ES-I3 (cell line): ENCODE results near the gene TBC1D9.

ENCODE experiments used
- H3K36me3 ChIP-seq: 2 replicates; pipeline ENCODE4 v1.6.1; 2013; ENCODE audit warnings: mild to moderate bottlenecking, low read length, control low read depth, moderate library complexity; ENCODE audit not compliant: insufficient read depth
- H3K4me1 ChIP-seq: 2 replicates; pipeline ENCODE4 v1.6.1; 2013; ENCODE audit warnings: mild to moderate bottlenecking, control low read depth, low read length; ENCODE audit not compliant: insufficient read depth
- H3K9ac ChIP-seq: 2 replicates; pipeline ENCODE4 v1.6.1; 2013; ENCODE audit warnings: low read depth, mild to moderate bottlenecking, low read length, moderate library complexity
- H3K9me3 ChIP-seq: 2 replicates; pipeline ENCODE4 v1.6.1; 2013; ENCODE audit warnings: mild to moderate bottlenecking, low read length, moderate library complexity; ENCODE audit not compliant: control insufficient read depth, insufficient read depth

The TBC1D9 gene

DNA sequence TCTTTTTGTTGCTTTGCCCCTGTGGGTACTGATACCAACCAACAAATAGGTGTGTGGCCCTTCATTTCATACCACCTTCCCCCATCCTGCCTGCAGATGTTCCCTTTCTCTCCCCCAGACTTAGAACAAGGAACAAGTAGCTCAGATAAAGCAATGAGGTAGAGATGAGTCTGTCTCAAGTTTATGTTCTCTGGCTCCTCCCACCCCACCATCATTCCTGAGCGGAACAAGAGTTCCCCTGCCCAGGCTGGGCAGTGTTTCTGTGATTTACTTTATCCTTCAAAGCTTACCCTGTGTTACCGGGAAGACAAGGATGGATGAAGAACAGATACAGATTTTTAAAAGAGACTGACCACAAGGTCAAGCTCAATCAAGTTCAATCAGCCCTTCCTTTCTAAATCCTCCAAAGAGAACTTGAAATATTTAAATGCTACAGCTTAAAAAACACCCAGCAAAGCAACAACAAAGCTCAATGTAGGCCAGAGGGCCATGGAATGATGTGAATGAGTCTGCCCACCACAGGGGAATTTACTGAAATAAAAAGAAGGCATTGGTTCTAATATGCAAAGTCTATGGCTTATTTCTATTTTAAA lies 107.4 kb downstream of the TBC1D9 start:
- H3K9ac ChIP-seq = no peak overlapping the region
- H3K9me3 ChIP-seq = no peaks in the 10 kb centered on the region
- H3K36me3 ChIP-seq = no peaks in the 10 kb centered on the region
- peaks cover 9% of the 10 kb centered on the region; the same call in 1 of the 2 replicates for H3K4me1 ChIP-seq

DNA sequence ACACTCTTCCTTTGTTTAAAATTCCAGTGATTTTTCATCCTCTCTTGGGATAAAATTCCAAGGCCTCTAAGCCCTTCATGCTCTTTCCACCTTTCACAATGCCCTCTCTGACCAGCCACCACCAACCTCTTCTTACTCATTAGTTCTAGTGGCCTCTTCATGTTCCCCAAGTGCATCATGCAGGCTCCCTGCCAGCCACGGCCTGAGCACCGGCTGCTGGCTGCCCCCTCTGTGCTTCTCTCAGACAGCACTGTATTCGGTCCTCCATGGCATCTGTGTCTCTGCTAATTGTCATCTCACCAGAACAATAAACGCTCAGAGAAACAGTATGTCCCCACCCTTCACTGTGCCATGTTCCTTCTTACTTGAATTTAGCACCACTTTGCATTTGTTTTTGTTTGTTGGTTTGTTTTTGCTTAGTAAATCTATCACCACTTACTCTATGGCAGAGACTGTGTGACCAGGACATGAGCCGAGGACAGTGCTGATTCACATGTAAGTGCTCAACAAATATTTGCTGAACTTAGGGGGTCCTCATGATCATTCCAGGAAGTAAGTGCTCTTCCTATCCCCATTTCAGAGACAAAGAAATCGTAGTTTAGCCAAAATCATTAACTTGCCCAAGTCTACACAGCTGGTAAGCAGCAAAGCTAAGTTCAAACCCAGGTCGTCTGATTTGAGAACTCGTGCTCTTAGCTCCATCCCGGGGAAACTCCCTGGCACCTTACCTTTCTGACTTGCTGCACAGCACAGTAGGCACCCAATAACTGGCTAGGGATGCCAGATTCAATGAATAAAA lies 110.4 kb downstream of the TBC1D9 start:
- H3K4me1 ChIP-seq = peaks cover 8% of the 10 kb centered on the region; the same call in 1 of the 2 replicates
- H3K36me3 ChIP-seq = no peaks in the 10 kb centered on the region
- H3K9ac ChIP-seq = no peak overlapping the region
- H3K9me3 ChIP-seq = no peaks in the 10 kb centered on the region

DNA sequence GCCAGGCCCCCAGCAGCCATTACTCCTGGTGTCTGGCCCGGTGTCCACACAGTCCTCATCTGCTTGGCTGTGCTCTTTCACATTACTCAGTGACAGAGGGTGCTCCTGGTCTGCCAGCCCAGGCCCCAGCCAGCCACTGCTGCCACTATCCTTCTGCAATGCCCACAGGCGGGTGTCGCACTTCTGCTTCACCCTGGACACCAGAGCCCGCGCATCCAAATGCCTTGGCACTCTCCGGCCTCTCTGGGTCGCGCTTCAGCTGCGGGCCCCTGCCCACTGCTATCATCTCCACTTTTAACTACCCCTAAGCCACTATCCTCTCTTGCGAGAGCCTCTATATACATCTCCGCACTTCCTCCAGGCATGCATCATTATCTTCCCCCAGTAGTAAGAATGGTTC lies 111.0 kb downstream of the TBC1D9 start:
- Histone ChIP-seq H3K4me1 (peaks cover 8% of the 10 kb centered on the region; the same call in 1 of the 2 replicates), H3K9me3 (no peaks in the 10 kb centered on the region), H3K9ac (no peak overlapping the region), H3K36me3 (no peaks in the 10 kb centered on the region)

DNA sequence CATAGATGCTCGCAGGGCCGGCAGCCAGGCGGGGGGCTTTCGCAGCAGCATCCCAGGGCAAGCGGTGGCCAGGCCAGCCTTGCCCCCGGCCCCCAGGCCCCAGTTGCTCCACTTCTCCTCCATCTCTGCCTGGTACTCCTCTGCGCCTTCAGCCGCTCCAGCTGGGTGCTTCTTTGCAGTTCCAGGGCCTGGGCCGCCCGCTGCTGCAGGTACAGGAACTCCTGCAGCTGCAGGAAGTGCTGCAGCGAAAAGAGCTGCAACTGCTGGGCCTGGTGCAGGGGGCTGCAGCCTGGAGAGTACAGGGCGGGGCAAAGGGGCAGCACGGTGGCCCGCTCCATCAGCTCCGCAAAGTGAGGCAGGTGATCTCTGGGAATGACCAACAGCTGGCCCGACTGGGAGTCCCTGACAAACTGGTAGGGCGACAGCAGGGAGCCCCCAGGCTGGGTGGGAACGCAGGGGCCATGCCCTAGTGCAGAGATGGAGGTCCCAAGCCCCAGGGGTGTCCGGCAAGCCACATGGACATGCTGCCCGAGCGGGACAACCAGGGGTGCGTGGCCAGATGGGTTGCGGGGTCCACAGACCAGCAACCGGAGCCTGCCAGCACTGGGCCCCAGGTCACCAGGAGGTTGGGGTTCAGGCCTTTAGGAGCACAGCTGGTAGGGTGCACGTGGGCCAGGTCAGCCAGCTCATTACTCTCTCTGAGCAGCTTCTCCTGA lies 111.6 kb downstream of the TBC1D9 start:
- Histone ChIP-seq H3K36me3 (no peaks in the 10 kb centered on the region), H3K9me3 (no peaks in the 10 kb centered on the region), H3K4me1 (peaks cover 8% of the 10 kb centered on the region; the same call in 1 of the 2 replicates), H3K9ac (no peak overlapping the region)

DNA sequence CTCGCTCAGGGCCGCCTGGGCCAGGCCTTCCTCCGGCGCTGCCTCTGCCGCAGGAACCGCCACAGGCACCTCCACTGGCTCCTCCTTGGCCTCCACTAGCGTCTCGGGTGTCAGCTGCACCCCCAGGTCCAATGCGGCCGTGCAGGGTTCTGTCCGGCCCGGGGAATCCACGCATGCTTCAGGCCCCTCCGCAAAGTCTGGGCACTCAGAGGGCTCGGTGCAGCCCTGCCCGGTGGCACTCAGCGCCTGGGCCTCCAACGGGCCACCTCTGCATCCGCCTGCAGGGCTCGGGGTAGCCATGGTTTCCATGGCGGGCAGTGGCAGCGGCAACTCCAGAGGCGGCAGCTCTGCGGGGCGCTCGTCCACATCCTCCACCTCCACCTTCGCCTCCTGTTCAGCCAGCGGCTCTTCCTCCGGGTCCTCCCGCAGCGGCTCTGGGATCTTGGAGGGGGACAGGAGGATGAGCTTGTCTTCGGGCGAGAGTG lies 112.6 kb downstream of the TBC1D9 start:
- H3K4me1 ChIP-seq = peaks cover 8% of the 10 kb centered on the region; the same call in 1 of the 2 replicates
- H3K9me3 ChIP-seq = no peaks in the 10 kb centered on the region
- no peaks in the 10 kb centered on the region for H3K36me3 ChIP-seq
- H3K9ac ChIP-seq = no peak overlapping the region

DNA sequence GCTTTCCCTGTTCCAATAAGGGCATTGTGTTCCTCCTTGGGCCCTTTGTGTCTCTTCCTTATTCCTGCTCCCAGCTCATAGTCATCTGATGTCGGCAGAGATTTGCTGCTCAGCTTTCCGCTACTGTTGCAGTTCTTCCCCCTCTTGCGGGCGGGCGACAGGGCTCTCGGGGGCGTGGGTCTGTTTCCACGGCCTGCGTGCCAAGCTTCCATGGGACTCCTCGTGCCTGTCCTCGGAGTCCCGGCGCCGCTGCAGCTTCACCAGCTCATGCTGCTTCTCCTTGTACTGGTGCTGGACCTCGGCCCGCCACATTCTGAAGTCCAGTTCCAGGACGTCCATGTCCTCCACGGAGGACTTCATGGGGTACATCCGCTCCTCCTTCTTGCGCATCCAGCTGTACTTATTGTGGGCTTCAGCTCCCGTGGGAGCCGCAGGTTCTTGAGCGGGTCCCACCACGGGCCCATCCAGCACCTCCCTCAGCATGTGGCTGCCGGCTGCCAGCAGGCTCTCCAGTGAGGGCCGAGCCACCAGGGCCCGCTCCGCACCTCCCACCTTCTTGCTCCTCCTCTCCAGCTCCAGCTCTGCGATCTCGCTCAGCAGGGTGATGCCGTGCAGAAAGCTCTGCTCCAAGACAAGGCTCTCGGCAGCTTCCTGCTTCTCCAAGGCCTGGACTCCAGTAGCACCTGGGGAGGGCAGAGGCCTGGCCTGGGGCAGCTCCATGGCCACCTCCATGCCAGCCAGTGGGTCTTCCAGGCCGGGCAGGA lies 113.3 kb downstream of the TBC1D9 start:
- H3K9ac ChIP-seq = no peak overlapping the region
- peaks cover 8% of the 10 kb centered on the region; the same call in 1 of the 2 replicates for H3K4me1 ChIP-seq
- H3K36me3 ChIP-seq = no peaks in the 10 kb centered on the region
- H3K9me3 ChIP-seq = no peaks in the 10 kb centered on the region

DNA sequence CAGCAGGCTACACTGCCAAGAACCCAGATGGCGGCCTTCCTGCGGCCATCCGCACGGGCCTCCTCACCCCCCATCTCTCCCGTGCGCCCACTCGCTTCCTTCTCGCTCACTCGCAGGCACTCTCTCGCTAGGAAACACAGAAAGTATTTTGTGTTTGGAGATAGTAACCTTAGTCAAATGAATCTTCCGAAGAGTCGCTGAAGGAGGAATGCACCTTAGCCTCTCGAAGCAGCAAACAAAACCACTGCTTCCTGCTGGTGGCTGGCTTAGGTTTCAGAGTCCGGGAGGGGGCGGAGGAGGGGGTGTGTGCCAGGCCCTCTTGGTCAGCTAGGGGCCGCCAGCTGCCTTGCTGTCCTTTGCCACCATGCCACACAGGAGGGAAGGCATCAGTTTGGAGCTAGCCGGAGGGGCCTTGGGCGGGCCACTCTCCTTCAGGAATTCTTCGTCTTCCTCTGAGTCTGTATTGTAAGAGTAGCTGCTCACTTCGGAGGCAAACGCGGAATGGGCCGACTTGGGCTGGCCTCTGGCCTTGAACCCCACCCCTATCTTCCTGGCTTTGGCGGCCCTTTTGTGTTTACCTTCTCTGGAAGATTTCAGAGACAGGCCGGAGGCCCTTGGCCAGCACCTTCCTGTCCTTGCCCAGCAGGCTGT lies 114.3 kb downstream of the TBC1D9 start:
- peaks cover 8% of the 10 kb centered on the region; the same call in 1 of the 2 replicates for H3K4me1 ChIP-seq

DNA sequence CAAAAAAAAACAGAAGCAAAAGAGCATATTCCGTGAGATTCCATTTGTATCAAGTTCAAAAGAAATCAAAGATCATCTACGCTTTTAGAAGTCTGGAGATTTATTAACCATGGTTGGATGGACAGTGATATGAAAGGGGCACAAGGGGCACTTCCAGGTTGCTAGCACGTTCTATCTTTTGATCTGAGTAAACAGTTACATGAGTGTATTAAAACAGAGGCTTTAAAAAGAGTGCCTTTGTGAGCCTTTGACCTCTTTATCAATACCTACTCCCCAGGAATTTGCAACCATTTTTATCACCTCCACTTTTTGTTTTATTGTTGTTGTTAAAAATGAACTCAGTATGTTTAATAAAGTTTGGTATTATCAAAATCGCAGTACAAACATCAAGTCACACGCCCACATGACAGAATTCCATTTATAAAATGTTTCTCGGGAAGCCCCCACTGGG lies 115.1 kb downstream of the TBC1D9 start:
- H3K9ac ChIP-seq = no peak overlapping the region
- H3K4me1 ChIP-seq = peaks cover 8% of the 10 kb centered on the region; the same call in 1 of the 2 replicates
- no peaks in the 10 kb centered on the region for H3K36me3 ChIP-seq
- no peaks in the 10 kb centered on the region for H3K9me3 ChIP-seq

More for the DNA sequence above, 114.3 kb downstream of the TBC1D9 start:
- Histone ChIP-seq H3K9ac (no peak overlapping the region), H3K9me3 (no peaks in the 10 kb centered on the region), H3K36me3 (no peaks in the 10 kb centered on the region)

DNA sequence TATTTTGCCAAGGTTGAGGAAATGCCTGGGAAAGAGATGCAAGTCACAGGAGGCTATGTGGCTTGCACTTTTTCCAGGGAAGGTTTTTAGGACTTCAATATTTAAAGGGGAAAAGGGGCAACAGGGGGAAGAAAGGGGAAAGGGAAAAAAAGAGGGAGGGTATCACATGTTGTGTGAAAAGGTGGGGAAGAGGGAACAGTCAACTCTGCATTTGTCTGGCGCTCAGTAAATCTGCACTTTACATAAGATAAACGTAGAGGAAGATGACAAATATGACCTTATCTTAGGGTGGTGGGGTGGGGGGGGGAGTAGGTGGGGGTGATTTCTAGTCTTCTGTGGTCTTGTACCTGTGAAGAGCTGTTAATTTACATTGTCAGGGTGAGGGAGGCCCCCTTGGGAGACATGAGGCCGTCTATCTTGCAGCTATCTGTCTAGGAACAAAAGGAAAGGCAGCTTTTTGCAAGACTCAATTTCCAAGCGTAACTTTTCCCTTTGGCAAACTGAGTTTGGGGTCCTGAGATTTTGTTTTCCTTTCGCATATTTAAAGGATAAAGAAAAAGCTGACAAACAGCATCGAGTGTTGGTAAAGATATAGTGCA lies 115.9 kb downstream of the TBC1D9 start:
- Histone ChIP-seq H3K9me3 (no peaks in the 10 kb centered on the region), H3K9ac (no peak overlapping the region), H3K36me3 (no peaks in the 10 kb centered on the region), H3K4me1 (peaks cover 11% of the 10 kb centered on the region; the same call in 1 of the 2 replicates)

DNA sequence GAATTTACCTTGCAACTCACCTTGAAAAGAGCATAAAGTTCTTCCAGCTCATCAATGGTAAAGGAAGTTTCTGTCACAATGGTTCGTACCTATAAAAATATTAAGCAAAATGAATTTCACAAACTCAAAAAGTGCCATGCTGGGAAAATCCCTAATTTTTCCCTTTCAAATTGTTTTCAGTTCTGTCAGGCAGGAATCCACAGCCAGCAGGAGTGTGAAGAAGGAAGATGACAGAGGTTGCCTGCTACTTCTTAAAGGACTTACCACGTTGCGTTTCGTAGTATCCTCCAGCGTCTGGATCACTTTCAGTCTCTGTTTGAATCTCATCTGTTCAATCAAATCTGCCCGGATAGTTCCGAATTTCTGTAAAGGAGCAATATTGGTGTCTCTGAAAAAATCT lies 117.1 kb downstream of the TBC1D9 start:
- Histone ChIP-seq H3K9ac (no peak overlapping the region), H3K9me3 (no peaks in the 10 kb centered on the region), H3K36me3 (no peaks in the 10 kb centered on the region), H3K4me1 (peaks cover 15% of the 10 kb centered on the region; the same call in 1 of the 2 replicates)

DNA sequence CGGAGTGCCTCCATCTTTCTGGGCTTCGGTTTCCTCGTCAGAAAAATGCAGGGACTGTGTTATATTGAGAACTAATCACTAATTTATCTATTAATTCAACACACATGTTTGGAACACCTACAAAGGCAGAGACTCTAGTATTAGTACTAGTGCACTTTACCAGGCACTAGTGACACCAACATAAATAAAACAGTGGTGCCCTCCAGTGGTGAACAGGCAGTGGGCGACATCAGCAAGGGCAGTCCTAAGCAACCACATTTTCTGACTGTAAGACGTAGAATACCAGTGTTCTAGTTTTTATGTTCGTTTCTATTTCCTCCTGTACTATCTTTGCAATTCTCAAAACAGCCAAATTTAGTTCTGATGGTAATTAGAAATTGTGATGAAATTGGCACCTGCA lies 118.3 kb downstream of the TBC1D9 start:
- Histone ChIP-seq H3K9ac (no peak overlapping the region), H3K4me1 (peaks cover 15% of the 10 kb centered on the region; the same call in 1 of the 2 replicates), H3K36me3 (no peaks in the 10 kb centered on the region), H3K9me3 (no peaks in the 10 kb centered on the region)

DNA sequence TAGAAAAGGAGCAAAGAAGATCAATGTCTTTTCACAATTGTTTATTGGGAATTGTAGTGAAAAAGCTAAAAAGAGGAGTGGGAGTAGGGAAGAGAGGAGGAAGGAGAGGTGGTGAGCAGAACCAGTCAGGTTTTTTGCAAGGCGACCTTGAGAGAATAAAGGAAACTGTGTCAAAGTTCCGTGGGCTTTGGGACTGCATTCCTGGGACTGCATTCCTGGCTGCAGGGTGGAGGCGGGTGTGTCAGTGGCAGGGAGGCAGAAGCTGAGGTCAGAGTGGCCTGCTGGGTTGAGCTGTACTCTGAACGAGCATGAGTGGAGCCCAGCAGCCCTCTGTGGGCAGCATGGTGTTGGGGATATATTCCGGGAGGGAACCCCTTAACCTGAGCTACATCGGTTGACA lies 120.6 kb downstream of the TBC1D9 start:
- H3K4me1 ChIP-seq = peaks cover 11% of the 10 kb centered on the region
- H3K36me3 ChIP-seq = no peaks in the 10 kb centered on the region
- H3K9me3 ChIP-seq = no peaks in the 10 kb centered on the region
- H3K9ac ChIP-seq = no peak overlapping the region

DNA sequence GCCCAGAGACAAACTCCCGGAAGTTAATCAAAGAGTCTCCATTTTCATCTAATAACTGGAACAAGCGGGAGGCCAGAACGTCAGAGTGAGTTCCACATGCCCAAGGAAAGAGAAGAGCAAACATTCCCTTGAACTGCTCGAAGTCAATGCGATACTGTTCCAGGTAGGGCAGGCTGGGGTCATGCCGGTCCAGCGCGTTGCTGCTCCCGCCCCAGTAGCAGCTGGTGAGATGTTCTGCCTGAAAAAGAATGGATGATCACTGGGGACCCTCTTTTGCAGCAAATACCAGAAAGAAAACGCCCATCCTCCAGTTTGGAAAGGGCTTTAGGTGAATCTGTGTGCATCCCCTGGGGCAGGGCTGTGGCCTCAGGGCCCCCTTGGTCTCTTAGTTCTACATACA lies 122.2 kb downstream of the TBC1D9 start:
- Histone ChIP-seq H3K36me3 (no peaks in the 10 kb centered on the region), H3K9ac (no peak overlapping the region), H3K4me1 (peaks cover 19% of the 10 kb centered on the region), H3K9me3 (no peaks in the 10 kb centered on the region)
